Right lobe of liver (tissue), 4 donors: ENCODE data around the gene PRRG1.

Experiments used
- POLR2A ChIP-seq: fragments of 450-650 bp; IDR thresholded peaks from one replicate; pipeline ENCODE4 v1.6.1; 2017; ENCODE audit warnings: antibody characterized with exemption, mild to moderate bottlenecking
- TF ChIP-seq, protein P1 (sequence below), 4 donors: fragments of 200-600 bp in 3 of 4; fragments of 450-650 bp in 1 of 4; IDR thresholded peaks; one replicate each; pipeline versions ENCODE4 v1.5.1 to v1.8.0; 2016 to 2022; ENCODE audit warnings: antibody characterized with exemption in 4 of 4, mild to moderate bottlenecking in 2 of 4
- donor health status: DM: no; HTN: no; CAD: no.
- donor health status: DM: no; HTN: no; CAD: no.
- donor health status: DM: no; HTN: yes; CAD: no.

DNA sequence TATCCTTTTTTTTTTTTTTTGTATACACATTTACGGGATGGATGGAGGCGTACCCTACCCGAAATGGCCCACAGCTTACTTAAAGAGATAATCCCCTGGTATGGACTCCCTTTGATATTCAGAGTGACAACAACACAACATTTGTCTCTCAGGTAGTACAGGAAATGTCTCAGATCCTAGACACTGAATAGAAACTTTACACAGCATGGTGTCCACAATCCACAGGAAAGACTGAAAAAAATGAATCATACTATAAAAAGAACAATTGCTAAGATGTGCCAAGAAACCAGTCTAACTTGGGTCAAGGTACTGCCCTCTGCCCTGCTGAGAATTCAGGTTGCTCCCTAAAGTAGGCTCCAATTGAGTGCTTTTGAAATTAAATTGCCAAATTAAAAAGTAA, 121.5 kb downstream of the PRRG1 start:
- TF ChIP-seq POLR2A = no peak
- TF ChIP-seq, protein P1, sequence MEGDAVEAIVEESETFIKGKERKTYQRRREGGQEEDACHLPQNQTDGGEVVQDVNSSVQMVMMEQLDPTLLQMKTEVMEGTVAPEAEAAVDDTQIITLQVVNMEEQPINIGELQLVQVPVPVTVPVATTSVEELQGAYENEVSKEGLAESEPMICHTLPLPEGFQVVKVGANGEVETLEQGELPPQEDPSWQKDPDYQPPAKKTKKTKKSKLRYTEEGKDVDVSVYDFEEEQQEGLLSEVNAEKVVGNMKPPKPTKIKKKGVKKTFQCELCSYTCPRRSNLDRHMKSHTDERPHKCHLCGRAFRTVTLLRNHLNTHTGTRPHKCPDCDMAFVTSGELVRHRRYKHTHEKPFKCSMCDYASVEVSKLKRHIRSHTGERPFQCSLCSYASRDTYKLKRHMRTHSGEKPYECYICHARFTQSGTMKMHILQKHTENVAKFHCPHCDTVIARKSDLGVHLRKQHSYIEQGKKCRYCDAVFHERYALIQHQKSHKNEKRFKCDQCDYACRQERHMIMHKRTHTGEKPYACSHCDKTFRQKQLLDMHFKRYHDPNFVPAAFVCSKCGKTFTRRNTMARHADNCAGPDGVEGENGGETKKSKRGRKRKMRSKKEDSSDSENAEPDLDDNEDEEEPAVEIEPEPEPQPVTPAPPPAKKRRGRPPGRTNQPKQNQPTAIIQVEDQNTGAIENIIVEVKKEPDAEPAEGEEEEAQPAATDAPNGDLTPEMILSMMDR (IDR thresholded peaks at IDR 0.05) = no peak
